K562 (cell line): ENCODE results near the gene SCMH1. TPM values are rescaled to one million over a fixed set of nuclear protein-coding genes. Genes with fewer than 3 reads are reported as not detected.
A peak's percentile ranks its signal among the peaks of the same experiment; 100 is the strongest.

Source experiments
- BRD9 ChIP-seq: fragments of 450-650 bp; IDR thresholded peaks from 2 replicates; pipeline ENCODE4 v1.6.1; 2018; ENCODE audit warnings: low read depth; ENCODE audit not compliant: partially characterized antibody
- CBX1 ChIP-seq: sonication (generic); IDR thresholded peaks from 2 replicates; pipeline ENCODE4 v1.6.1; 2016; ENCODE audit warnings: antibody characterized with exemption, low read depth, mild to moderate bottlenecking
- CEBPG ChIP-seq, 3 experiments: fragments of 200-800 bp in 1 of 3; sonication (Bioruptor generic) in 1 of 3; sonication (generic) in 1 of 3; formaldehyde crosslinking in 1 of 3; IDR thresholded peaks in 2 of 3; conservative IDR thresholded peaks in 1 of 3; 2 replicates each; pipeline versions ENCODE4 v1.6.1 to v1.8.0; 2016 to 2022; ENCODE audit warnings: missing compliant biosample characterization in 2 of 3, missing genetic modification characterization in 2 of 3, mild to moderate bottlenecking in 1 of 3, missing genetic modification reagents in 1 of 3
- E2F5 ChIP-seq: sonication (generic); formaldehyde crosslinking; IDR thresholded peaks from 2 replicates; pipeline ENCODE4 v1.8.0; 2022; ENCODE audit warnings: mild to moderate bottlenecking, missing genetic modification reagents
- GTF2A2 ChIP-seq: IDR thresholded peaks from 2 replicates; pipeline ENCODE4 v1.6.1; 2016; ENCODE audit warnings: mild to moderate bottlenecking, missing genetic modification characterization, missing compliant biosample characterization
- HMGN3 ChIP-seq: IDR thresholded peaks from 2 replicates; pipeline ENCODE4 v1.6.1; 2011; ENCODE audit warnings: borderline replicate concordance, low read depth, mild to moderate bottlenecking, mixed read lengths, low read length; ENCODE audit not compliant: insufficient read length; ENCODE audit errors: extremely low read depth
- KDM1A ChIP-seq, 2 experiments: fragments of 450-650 bp; IDR thresholded peaks; 2 replicates each; pipeline ENCODE4 v1.6.1; 2016; ENCODE audit warnings: mild to moderate bottlenecking in 2 of 2
- RBM15 ChIP-seq: fragments of 200-400 bp; formaldehyde crosslinking; IDR thresholded peaks from 2 replicates; pipeline ENCODE4 v1.6.1; 2018; ENCODE audit warnings: mild to moderate bottlenecking, low read length, moderate library complexity; ENCODE audit not compliant: insufficient read depth
- RBM34 ChIP-seq: fragments of 200-400 bp; formaldehyde crosslinking; IDR thresholded peaks from 2 replicates; pipeline ENCODE4 v1.6.1; 2018; ENCODE audit warnings: low read length, borderline replicate concordance; ENCODE audit not compliant: insufficient read depth
- SMAD2 ChIP-seq: fragments of 150-350 bp; IDR thresholded peaks from 2 replicates; pipeline ENCODE4 v1.6.1; 2014; ENCODE audit warnings: low read depth, mild to moderate bottlenecking, low read length
- ZBTB43 ChIP-seq: sonication (generic); formaldehyde crosslinking; IDR thresholded peaks from 2 replicates; pipeline ENCODE4 v1.8.0; 2023; ENCODE audit warnings: mild to moderate bottlenecking, missing genetic modification reagents
- ZNF280B ChIP-seq: fragments of 250-450 bp; sonication (Bioruptor Pico); IDR thresholded peaks from 2 replicates; pipeline ENCODE4 v1.5.1; 2021; ENCODE audit warnings: mild to moderate bottlenecking
- polyA plus RNA-seq, 8 experiments: library from polyadenylated mRNA; depleted of rRNA in 4 of 8; stranded (reverse) in 5 of 8; unstranded in 3 of 8; fragments of >200 nt; fragmentation: Nextera tagmentation in 2 of 8; fragmentation: Illumina TruSeq in 1 of 8; extraction: Ambion mirVana in 2 of 8; extraction: Trizol in 1 of 8; gene quantifications; 2 replicates each; pipeline versions ENCODE4 v1.2.1 to v1.2.3, GENCODE V29; 2011 to 2014; ENCODE audit warnings: inconsistent platforms in 1 of 8, missing spikeins in 1 of 8
- total RNA-seq, 7 experiments: library from RNA; depleted of rRNA in 6 of 7; stranded (reverse); fragments of >200 nt in 6 of 7; fragmentation: Illumina TruSeq in 2 of 7; extraction: Trizol in 2 of 7; gene quantifications; 2 replicates each; pipeline versions ENCODE4 v1.2.1 to v1.2.3, GENCODE V29; 2011 to 2021; ENCODE audit warnings: low replicate concordance in 1 of 7
- TF ChIP-seq, protein P1 (sequence below): fragments of 450-650 bp; IDR thresholded peaks from 2 replicates; pipeline ENCODE4 v1.7.0; 2016; ENCODE audit warnings: borderline replicate concordance
- TF ChIP-seq, protein P2 (sequence below): sonication (generic); formaldehyde crosslinking; IDR thresholded peaks from 2 replicates; pipeline ENCODE4 v1.5.0; 2020; ENCODE audit warnings: missing genetic modification reagents
- TF ChIP-seq, protein P3 (sequence below): IDR thresholded peaks from 2 replicates; pipeline ENCODE4 v1.6.1; 2014; ENCODE audit warnings: antibody characterized with exemption

Gene SCMH1
- total and polyA plus RNA-seq, 9 of the 15 experiments (the other 6 are each of a cell fraction or from before 2014, with no cell fraction given) = 8.5 to 37.0 (median 26.8) TPM

DNA sequence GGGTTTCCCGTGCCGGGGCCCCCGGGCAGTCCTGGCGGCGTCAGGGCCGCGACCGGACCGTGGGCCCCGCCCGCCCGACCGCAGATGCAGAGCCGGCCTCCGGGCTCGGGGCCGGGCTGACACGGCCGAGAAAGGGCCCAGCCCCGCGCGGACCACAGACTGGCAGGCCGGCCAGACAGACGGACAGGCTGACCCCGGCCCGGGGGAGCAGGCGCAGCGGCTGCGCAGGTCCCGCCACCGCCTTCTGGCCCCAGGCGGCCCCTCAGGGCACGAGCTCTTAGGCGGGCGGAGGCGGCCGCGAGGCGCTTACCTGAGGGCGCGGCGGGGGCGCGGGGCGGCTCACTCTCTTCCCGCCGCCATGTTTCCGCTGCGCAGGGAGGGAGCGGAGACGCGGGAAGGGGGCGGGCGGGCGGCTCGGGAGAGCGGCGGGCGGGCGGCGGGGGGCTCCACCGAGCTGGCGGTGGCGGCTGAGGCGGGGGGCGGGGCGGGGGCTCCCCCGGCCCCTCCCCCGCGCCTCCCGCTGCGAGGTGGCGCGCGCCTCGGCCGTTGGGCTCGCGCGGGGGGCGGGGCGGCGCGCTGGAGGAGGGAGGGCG is at the start of gene SCMH1 (continued):
- TF ChIP-seq CEBPG (CRISPR knock-in tag; IDR thresholded peaks at IDR 0.05) = no peak
- TF ChIP-seq CEBPG (tag; conservative IDR thresholded peaks at IDR 0.05 in 1 of 2, IDR thresholded peaks at IDR 0.05 in 1 of 2) = no peak
- TF ChIP-seq E2F5 (CRISPR knock-in tag) = no peak
- TF ChIP-seq, protein P1, sequence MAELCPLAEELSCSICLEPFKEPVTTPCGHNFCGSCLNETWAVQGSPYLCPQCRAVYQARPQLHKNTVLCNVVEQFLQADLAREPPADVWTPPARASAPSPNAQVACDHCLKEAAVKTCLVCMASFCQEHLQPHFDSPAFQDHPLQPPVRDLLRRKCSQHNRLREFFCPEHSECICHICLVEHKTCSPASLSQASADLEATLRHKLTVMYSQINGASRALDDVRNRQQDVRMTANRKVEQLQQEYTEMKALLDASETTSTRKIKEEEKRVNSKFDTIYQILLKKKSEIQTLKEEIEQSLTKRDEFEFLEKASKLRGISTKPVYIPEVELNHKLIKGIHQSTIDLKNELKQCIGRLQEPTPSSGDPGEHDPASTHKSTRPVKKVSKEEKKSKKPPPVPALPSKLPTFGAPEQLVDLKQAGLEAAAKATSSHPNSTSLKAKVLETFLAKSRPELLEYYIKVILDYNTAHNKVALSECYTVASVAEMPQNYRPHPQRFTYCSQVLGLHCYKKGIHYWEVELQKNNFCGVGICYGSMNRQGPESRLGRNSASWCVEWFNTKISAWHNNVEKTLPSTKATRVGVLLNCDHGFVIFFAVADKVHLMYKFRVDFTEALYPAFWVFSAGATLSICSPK = no peak
- TF ChIP-seq BRD9 = no peak
- TF ChIP-seq KDM1A (IDR thresholded peaks at IDR 0.05) = no peak
- peak; percentile 9; the same call in 1 of the 2 replicates for TF ChIP-seq CBX1
- peak; percentile 71; the same call in 1 of the 2 replicates for TF ChIP-seq RBM34
- TF ChIP-seq, protein P2, sequence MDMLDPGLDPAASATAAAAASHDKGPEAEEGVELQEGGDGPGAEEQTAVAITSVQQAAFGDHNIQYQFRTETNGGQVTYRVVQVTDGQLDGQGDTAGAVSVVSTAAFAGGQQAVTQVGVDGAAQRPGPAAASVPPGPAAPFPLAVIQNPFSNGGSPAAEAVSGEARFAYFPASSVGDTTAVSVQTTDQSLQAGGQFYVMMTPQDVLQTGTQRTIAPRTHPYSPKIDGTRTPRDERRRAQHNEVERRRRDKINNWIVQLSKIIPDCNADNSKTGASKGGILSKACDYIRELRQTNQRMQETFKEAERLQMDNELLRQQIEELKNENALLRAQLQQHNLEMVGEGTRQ (CRISPR knock-in tag) = no peak
- no peak for TF ChIP-seq HMGN3
- TF ChIP-seq GTF2A2 = no peak
- TF ChIP-seq RBM15 = no peak
- no peak for TF ChIP-seq ZNF280B (CRISPR knock-in tag)
- no peak for TF ChIP-seq SMAD2
- TF ChIP-seq ZBTB43 = no peak
- TF ChIP-seq, protein P3, sequence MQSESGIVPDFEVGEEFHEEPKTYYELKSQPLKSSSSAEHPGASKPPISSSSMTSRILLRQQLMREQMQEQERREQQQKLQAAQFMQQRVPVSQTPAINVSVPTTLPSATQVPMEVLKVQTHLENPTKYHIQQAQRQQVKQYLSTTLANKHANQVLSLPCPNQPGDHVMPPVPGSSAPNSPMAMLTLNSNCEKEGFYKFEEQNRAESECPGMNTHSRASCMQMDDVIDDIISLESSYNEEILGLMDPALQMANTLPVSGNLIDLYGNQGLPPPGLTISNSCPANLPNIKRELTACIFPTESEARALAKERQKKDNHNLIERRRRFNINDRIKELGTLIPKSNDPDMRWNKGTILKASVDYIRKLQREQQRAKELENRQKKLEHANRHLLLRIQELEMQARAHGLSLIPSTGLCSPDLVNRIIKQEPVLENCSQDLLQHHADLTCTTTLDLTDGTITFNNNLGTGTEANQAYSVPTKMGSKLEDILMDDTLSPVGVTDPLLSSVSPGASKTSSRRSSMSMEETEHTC = no peak
